Measurements from ENCODE around the gene LRP1-AS.
A peak's percentile ranks its signal among the peaks of the same experiment; 100 is the strongest.

Gene LRP1-AS

GRCh38 chr12:57107456-57108155 lies 39.8 kb downstream of the LRP1-AS start:
- peak overlapping the region; percentile 52 for H3K4me3 Mint-ChIP-seq
- no peaks in the 10 kb centered on the region for H3K27me3 Mint-ChIP-seq (ENCODE audit: low read depth, poor library complexity)
- TF ChIP-seq CTCF (IDR thresholded peaks at IDR 0.05): no peak
- peaks cover 36% of the 10 kb centered on the region for H3K36me3 Mint-ChIP-seq (ENCODE audit: low read depth)
- peaks cover 54% of the 10 kb centered on the region for H3K4me1 Mint-ChIP-seq
- H3K9me3 Mint-ChIP-seq: no peaks in the 10 kb centered on the region
- DNase-seq: no peak
- H3K27ac Mint-ChIP-seq: peak overlapping the region; percentile 47

- Mint-ChIP-seq H3K4me3 (no peak overlapping the region), H3K36me3 (ENCODE audit: low read depth) (peaks cover 36% of the 10 kb centered on the region), H3K27me3 (ENCODE audit: low read depth, poor library complexity) (no peaks in the 10 kb centered on the region), H3K27ac (no peak overlapping the region), H3K9me3 (no peaks in the 10 kb centered on the region), H3K4me1 (peaks cover 49% of the 10 kb centered on the region)
- no peak for DNase-seq
- TF ChIP-seq CTCF (IDR thresholded peaks at IDR 0.05): no peak
Measured at GRCh38 chr12:57106021-57106708, 41.3 kb downstream of the LRP1-AS start.

GRCh38 chr12:57105011-57105753 lies 42.2 kb downstream of the LRP1-AS start:
- no peaks in the 10 kb centered on the region for H3K9me3 Mint-ChIP-seq
- H3K36me3 Mint-ChIP-seq (ENCODE audit: low read depth): peaks cover 42% of the 10 kb centered on the region
- no peak overlapping the region for H3K4me3 Mint-ChIP-seq
- H3K27ac Mint-ChIP-seq: peak overlapping the region; percentile 61
- no peak for DNase-seq
- no peaks in the 10 kb centered on the region for H3K27me3 Mint-ChIP-seq (ENCODE audit: low read depth, poor library complexity)
- no peak for TF ChIP-seq CTCF (IDR thresholded peaks at IDR 0.05)
- peaks cover 39% of the 10 kb centered on the region for H3K4me1 Mint-ChIP-seq

- no peaks in the 10 kb centered on the region for H3K27me3 Mint-ChIP-seq (ENCODE audit: low read depth, poor library complexity)
- DNase-seq: no peak
- no peak for TF ChIP-seq CTCF (IDR thresholded peaks at IDR 0.05)
- no peak overlapping the region for H3K4me3 Mint-ChIP-seq
- peaks cover 31% of the 10 kb centered on the region for H3K4me1 Mint-ChIP-seq
- H3K27ac Mint-ChIP-seq: peak overlapping the region; percentile 61
- no peaks in the 10 kb centered on the region for H3K9me3 Mint-ChIP-seq
- peaks cover 50% of the 10 kb centered on the region for H3K36me3 Mint-ChIP-seq (ENCODE audit: low read depth)
Measured at GRCh38 chr12:57104292-57104910, 43.0 kb downstream of the LRP1-AS start.

- H3K4me3 Mint-ChIP-seq: no peak overlapping the region
- no peak for DNase-seq
- no peak for TF ChIP-seq CTCF (IDR thresholded peaks at IDR 0.05)
- H3K27ac Mint-ChIP-seq: no peak overlapping the region
- peaks cover 28% of the 10 kb centered on the region for H3K4me1 Mint-ChIP-seq
- no peaks in the 10 kb centered on the region for H3K9me3 Mint-ChIP-seq
- H3K27me3 Mint-ChIP-seq (ENCODE audit: low read depth, poor library complexity): no peaks in the 10 kb centered on the region
- H3K36me3 Mint-ChIP-seq (ENCODE audit: low read depth): peaks cover 55% of the 10 kb centered on the region
Measured at GRCh38 chr12:57103856-57104255, 43.6 kb downstream of the LRP1-AS start.
